BE2C (cell line): ENCODE results near the gene CAMTA1.

Experiments
- DNase-seq: peaks from one replicate; pipeline ENCODE4 v3.0.0-alpha.2; 2020
- H3K27me3 ChIP-seq: fragments of 250-450 bp; sonication (Bioruptor Pico); 2 replicates; pipeline ENCODE4 v1.5.1; 2020; ENCODE audit warnings: mild to moderate bottlenecking
- H3K36me3 ChIP-seq: fragments of 250-450 bp; sonication (Bioruptor Pico); 2 replicates; pipeline ENCODE4 v1.5.1; 2020; ENCODE audit warnings: mild to moderate bottlenecking
- H3K4me1 ChIP-seq: fragments of 250-450 bp; sonication (Bioruptor Pico); 2 replicates; pipeline ENCODE4 v1.5.1; 2020
- H3K4me3 ChIP-seq: 2 replicates; pipeline ENCODE4 v1.5.1; 2011; ENCODE audit warnings: low read depth, low read length
- H3K9me3 ChIP-seq: fragments of 250-450 bp; sonication (Bioruptor Pico); 2 replicates; pipeline ENCODE4 v1.5.1; 2020
- TF ChIP-seq, protein P1 (sequence below): IDR thresholded peaks from 2 replicates; pipeline ENCODE4 v1.5.1; 2012; ENCODE audit warnings: mild to moderate bottlenecking, low read depth, low read length

Gene CAMTA1

DNA sequence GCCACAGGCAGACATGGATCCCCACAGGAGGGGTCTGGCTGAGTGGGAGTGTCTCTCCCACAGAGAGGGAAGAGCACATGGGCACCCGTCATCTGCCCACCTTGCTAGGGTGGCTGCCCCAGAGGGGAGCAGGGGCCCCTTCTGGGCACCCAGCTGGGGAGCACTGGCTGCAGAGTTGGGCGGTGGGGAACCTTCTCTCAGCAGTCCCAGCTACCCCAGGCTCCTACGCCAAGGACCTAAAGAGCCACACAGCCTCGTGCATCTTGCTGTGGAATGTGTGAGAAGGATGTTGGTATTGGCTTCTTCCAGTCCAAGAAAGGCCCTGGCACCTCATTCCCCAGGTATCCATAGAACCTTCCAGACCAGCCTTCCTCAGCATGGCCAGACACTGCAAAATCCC is 735.2 kb downstream of the CAMTA1 start:
- no peak for DNase-seq
- no peaks in the 10 kb centered on the region for H3K27me3 ChIP-seq
- TF ChIP-seq, protein P1, sequence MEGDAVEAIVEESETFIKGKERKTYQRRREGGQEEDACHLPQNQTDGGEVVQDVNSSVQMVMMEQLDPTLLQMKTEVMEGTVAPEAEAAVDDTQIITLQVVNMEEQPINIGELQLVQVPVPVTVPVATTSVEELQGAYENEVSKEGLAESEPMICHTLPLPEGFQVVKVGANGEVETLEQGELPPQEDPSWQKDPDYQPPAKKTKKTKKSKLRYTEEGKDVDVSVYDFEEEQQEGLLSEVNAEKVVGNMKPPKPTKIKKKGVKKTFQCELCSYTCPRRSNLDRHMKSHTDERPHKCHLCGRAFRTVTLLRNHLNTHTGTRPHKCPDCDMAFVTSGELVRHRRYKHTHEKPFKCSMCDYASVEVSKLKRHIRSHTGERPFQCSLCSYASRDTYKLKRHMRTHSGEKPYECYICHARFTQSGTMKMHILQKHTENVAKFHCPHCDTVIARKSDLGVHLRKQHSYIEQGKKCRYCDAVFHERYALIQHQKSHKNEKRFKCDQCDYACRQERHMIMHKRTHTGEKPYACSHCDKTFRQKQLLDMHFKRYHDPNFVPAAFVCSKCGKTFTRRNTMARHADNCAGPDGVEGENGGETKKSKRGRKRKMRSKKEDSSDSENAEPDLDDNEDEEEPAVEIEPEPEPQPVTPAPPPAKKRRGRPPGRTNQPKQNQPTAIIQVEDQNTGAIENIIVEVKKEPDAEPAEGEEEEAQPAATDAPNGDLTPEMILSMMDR: no peak

DNA sequence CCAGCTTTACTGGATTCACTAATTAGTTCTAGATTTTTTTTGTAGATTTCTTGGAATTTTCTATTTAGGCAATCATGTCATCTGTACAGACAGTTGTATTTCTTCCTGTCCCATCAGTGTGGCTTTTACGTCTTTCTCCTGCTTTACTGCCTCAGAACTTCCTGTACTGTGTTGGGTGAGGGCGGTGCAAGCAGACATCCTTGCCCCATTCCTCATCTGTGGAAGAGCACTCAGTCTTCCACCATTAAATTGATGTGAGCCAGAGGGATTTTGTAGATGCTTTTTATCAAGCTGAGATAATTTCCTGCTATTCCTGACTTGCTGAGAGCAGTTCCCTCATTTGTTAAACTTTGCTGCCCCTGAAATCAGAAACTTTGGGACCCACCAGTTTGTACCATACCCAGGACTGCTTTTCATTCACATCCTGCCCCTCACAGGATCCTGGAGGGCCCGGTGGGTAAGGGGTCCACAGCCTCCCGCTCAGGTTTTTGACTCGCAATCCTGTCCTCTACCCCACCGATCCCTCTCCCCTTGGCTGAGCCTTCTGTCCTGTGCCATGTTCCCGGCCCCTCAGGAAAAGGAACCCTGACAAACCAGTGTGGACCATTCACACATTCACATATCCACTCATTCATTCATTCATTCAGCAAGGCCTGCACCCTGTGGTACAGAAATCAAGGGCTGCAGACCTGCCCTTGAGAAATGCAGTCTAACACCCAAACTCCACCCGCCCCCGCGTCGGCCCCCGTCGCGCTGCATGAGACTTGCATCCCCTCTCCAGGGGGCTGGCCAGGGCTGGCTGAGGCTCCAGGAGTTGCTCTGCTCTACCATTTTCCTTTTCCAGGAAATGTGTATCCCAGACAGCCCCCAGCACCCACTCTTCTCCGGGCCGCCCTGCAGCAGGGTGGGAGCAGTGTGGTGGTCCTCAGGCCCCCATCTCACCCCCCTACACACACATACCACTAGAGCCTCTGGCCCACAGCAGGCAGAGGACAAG is 739.4 kb downstream of the CAMTA1 start:
- DNase-seq: no peak
- Histone ChIP-seq H3K4me1 (peaks cover 5% of the 10 kb centered on the region; the same call in 1 of the 2 replicates), H3K4me3 (no peak overlapping the region), H3K36me3 (no peaks in the 10 kb centered on the region), H3K27me3 (no peaks in the 10 kb centered on the region), H3K9me3 (no peaks in the 10 kb centered on the region)
- TF ChIP-seq, protein P1: no peak

More for the DNA sequence above, 735.2 kb downstream of the CAMTA1 start:
- Histone ChIP-seq H3K36me3 (no peaks in the 10 kb centered on the region), H3K4me1 (peaks cover 3% of the 10 kb centered on the region; the same call in 1 of the 2 replicates), H3K4me3 (no peak overlapping the region), H3K9me3 (no peaks in the 10 kb centered on the region)

DNA sequence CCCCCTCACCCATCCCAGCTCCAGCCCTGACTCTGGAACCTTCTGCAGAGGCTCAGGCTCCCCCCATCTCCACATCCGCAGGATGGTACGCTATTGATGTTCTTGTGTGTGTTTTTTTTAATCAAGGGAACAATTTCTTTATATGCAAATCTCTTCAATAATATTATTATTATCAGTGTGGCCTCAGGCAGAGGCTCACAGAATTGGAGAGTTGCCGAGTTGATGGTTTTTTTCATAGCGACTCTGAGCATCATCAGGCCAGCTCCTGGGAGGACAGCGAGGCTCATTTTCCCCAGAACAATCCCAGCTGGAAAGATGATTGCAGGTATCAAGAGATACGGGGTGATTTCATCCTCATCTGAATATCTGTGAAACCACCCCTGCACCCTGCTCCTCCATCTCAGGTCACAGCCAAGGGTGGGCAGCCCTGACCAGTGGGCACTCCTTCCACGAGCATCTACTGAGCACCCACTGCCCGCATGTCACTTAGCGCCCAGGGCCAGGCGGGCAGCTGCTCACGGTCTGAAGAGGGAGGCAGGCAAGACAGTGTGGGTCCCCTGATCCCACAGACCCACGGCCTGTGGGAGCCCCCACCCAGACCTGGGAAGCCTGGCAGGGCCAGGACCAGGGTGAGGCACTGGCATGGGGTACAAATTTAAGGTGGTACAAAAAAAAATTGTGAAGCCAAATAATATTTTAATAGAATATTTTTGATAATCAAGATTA is 740.2 kb downstream of the CAMTA1 start:
- Histone ChIP-seq H3K27me3 (no peaks in the 10 kb centered on the region), H3K4me1 (peaks cover 5% of the 10 kb centered on the region; the same call in 1 of the 2 replicates), H3K36me3 (no peaks in the 10 kb centered on the region), H3K4me3 (no peak overlapping the region), H3K9me3 (no peaks in the 10 kb centered on the region)
- TF ChIP-seq, protein P1: no peak
- no peak for DNase-seq

DNA sequence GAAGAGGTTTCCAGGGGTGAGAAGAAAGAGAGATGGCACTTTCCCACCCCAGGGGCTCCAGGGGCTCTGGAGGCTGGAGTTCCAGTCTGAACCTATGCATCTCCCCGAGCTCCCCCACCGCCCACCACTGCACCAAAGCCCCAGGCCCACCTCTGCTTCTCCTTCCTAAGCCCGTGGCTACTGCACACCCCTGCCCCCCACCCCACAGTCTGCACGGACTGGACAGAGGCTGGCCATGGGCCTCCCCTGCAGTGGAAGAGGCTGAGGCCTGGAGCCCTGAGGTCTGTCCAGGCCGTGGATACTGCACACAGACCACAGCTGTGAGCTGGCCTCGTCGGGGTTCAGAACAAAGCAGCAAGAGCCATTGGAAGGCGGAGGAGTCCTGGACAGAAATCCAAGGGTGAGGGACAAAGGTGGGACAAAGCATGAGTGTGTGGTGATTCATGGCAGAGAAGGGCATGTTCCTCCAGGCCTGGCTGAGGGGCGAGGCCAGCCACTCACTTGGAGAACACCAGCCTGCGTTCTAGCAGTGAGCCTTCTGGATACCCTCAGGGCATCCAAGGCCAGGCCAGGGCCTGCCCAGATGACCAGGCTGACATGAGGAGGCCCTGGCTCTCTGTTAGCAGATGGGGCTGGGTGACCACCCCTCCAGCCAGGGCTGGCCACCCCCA is 741.1 kb downstream of the CAMTA1 start:
- Histone ChIP-seq H3K4me3 (no peak overlapping the region), H3K36me3 (no peaks in the 10 kb centered on the region), H3K9me3 (no peaks in the 10 kb centered on the region), H3K4me1 (peaks cover 5% of the 10 kb centered on the region; the same call in 1 of the 2 replicates), H3K27me3 (no peaks in the 10 kb centered on the region)
- TF ChIP-seq, protein P1: no peak
- DNase-seq: no peak

DNA sequence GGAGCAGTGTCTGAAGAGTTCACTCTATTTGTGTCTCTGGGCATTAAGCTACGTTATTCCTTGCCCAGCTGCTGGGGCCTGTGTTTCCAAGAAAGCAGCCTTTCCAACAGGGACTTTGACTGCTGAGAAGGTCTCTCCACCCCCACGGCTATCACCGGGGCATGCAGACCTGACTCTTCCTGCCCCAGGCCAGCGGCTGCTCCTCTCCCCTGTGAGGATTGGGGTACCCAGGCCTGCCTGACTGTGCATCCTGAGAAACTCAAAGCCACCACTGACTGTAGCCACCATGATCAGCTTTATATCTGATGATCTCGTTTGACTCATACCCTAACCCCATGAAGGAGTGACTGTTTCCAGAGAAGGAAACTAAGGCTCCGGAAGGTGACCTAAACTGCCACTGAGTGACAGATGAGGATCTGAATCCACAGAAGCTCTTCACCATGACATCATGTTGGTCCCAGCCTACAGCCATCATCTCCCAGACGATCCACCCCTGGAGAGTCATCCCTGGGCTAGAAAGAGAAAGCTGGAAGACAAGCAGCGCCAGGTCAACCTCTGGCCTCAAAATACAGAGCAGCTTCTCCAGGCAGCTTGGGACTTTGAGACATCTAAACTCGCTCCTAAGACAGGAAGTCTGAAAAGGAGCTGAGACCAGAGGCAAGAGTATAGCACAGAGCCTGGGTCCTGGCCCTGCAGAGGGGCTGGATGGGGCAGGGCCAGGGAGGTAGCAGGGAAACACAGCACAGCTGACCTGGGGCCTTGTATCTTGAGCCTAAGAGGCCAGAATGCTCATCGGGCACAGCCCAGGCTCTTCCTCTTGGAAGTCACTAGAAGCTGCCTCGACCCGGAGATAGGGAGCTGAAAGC is 741.8 kb downstream of the CAMTA1 start:
- Histone ChIP-seq H3K4me1 (peaks cover 5% of the 10 kb centered on the region; the same call in 1 of the 2 replicates), H3K4me3 (no peak overlapping the region), H3K27me3 (no peaks in the 10 kb centered on the region), H3K36me3 (no peaks in the 10 kb centered on the region), H3K9me3 (no peaks in the 10 kb centered on the region)
- no peak for DNase-seq
- TF ChIP-seq, protein P1: no peak
